HEK293 (cell line): ENCODE results near the gene TRIM24.

Experiments
- CTCF ChIP-seq: fragments of 450-650 bp; formaldehyde crosslinking; IDR thresholded peaks from 2 replicates; pipeline ENCODE4 v1.5.1; 2016; ENCODE audit warnings: missing biosample characterization, missing genetic modification characterization
- REST ChIP-seq: fragments of 450-650 bp; formaldehyde crosslinking; IDR thresholded peaks from 2 replicates; pipeline ENCODE4 v1.5.1; 2016; ENCODE audit warnings: missing biosample characterization, missing genetic modification characterization
- SP2 ChIP-seq: fragments of 450-650 bp; formaldehyde crosslinking; IDR thresholded peaks from 2 replicates; pipeline ENCODE4 v1.5.1; 2016; ENCODE audit warnings: missing biosample characterization, missing genetic modification characterization
- ZBTB1 ChIP-seq: fragments of 450-650 bp; formaldehyde crosslinking; IDR thresholded peaks from 2 replicates; pipeline ENCODE4 v1.5.1; 2016; ENCODE audit warnings: missing biosample characterization, missing genetic modification characterization
- ZNF121 ChIP-seq: fragments of 450-650 bp; formaldehyde crosslinking; IDR thresholded peaks from 2 replicates; pipeline ENCODE4 v1.5.1; 2016; ENCODE audit warnings: missing biosample characterization, missing genetic modification characterization
- ZNF529 ChIP-seq: fragments of 450-650 bp; formaldehyde crosslinking; IDR thresholded peaks from 2 replicates; pipeline ENCODE4 v1.5.1; 2017; ENCODE audit warnings: missing genetic modification characterization, missing biosample characterization; ENCODE audit not compliant: insufficient replicate concordance
- ZNF548 ChIP-seq: fragments of 450-650 bp; formaldehyde crosslinking; IDR thresholded peaks from 2 replicates; pipeline ENCODE4 v1.5.1; 2016; ENCODE audit warnings: missing biosample characterization, missing genetic modification characterization
- ZNF792 ChIP-seq: fragments of 450-650 bp; formaldehyde crosslinking; IDR thresholded peaks from 2 replicates; pipeline ENCODE4 v1.5.1; 2016; ENCODE audit warnings: missing biosample characterization, missing genetic modification characterization
- ZNF830 ChIP-seq: fragments of 450-650 bp; IDR thresholded peaks from 2 replicates; pipeline ENCODE4 v1.5.0; 2018; ENCODE audit warnings: missing biosample characterization, missing genetic modification characterization, low read depth, mild to moderate bottlenecking, moderate library complexity
- ZNF843 ChIP-seq: fragments of 450-650 bp; formaldehyde crosslinking; IDR thresholded peaks from 2 replicates; pipeline ENCODE4 v1.5.1; 2016; ENCODE audit warnings: missing biosample characterization, missing genetic modification characterization

- TF ChIP-seq CTCF (tag by site-specific recombination), result no peak
- no peak for TF ChIP-seq REST
- TF ChIP-seq ZNF843 (tag by site-specific recombination), result no peak
- TF ChIP-seq ZNF548 (tag by site-specific recombination), result no peak
- no peak for TF ChIP-seq SP2 (tag by site-specific recombination)
- no peak for TF ChIP-seq ZBTB1 (tag by site-specific recombination)
- TF ChIP-seq ZNF121, result no peak
- no peak for TF ChIP-seq ZNF529
- no peak for TF ChIP-seq ZNF830 (tag by site-specific recombination)
- no peak for TF ChIP-seq ZNF792 (tag by site-specific recombination)
These were observed 104.3 kb downstream of the TRIM24 start for GRCh38 chr7:138564365-138564764.
